Ramos (cell line): ENCODE measurements around the gene ATN1.

Experiments used
- in situ Hi-C: fragments of 300-500 bp; cut with MboI; formaldehyde crosslinking; loops from one replicate; pipeline ENCODE4 v1.14.3; 2022; ENCODE audit warnings: low sequenced_read_pairs; ENCODE audit not compliant: unreplicated experiment

Gene ATN1

GRCh38 chr12:6925239-6925539 is 2.6 kb upstream of the ATN1 start:
- in situ Hi-C loops: no loop called here

GRCh38 chr12:6925540-6926279 is 2.0 kb upstream of the ATN1 start:
- in situ Hi-C loops: no loop called here

GRCh38 chr12:6928022-6928702 is 403 bp downstream of the ATN1 start:
- in situ Hi-C loops: no loop called here

DNA sequence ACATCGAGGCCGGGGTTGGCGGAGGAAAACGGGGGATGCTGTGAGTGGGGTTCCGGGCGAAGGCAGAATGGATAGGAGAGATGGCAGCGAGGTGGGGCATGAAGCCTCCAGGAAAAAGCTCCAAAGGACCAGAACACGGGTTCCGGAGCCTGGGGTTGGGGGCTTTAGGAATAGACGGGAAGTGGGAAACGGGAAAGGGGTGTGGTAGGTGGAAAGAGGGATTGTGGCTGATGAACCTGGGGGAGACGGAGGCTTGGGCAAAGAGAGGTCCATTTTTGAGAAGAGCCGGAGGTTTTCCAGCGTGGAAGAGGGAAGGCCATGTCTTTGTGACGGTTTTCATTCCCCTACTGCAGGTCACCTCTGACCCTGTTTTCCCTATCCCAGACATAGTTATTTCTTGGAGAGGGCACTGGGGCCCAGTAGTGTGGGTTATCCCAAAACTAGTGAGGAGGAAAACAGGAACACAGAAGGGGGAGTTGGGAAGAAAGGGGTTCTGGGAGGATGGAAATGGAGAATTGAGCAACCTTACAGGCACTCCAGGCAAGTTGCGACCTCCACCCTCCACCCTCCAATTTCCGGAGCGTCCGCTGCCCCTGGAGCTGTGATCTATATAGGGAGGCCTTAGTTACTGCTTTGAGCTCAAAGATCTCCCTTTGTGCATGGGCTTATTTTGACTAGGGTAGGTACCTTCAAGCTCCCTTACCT is 1.1 kb downstream of the ATN1 start:
- in situ Hi-C loops: no loop called here

DNA sequence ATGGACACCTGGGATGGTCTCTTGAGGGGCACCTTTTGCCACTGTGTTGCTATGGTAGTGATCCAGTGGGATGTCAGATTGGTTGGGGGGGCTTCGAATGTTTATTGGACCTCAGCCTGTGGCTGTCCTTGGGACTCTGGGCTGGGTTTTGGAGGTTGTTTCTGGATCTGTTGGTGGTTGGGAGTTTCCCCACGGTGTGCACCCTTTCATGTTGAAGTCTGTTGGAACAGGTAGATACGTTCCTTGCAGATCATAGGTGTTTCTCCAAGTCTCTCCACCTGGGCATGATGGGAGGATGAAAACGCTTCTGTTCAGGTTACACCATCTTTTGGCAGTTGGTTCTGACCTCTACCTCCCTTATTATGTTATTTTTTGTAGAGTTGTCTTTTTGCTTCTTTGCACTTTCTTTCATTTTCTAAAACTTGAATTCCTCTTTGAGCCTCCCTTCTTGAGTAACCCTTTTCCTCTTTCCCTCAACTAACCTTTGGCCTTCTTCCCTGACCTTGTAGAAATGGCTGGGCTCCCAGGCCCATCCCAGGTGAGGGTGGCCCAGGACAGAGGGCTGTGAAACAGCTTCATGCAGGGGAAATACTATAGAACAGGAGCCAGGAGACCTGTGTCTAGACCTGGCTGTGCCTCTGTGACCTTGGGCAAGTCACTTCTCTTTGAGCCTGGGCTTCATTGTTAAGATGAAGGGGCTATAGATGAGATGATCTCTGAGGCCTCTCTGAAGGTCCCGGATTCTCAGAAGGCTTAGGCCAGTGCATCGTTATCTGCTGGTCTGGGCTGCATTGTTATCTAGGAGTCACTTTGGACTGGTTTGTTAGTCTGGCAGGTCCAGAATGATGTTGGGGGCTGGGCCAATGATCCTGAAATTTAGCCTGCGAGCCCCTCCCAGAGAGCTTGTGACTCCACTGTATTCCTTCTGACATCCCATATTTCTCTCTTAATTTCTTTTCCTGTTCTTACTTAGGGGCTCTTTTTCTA is 2.0 kb downstream of the ATN1 start:
- in situ Hi-C loops: loop anchor here (5.0 kb wide), 1 partner anchor 163 kb away; the partner anchor contains the start of gene C1R

DNA sequence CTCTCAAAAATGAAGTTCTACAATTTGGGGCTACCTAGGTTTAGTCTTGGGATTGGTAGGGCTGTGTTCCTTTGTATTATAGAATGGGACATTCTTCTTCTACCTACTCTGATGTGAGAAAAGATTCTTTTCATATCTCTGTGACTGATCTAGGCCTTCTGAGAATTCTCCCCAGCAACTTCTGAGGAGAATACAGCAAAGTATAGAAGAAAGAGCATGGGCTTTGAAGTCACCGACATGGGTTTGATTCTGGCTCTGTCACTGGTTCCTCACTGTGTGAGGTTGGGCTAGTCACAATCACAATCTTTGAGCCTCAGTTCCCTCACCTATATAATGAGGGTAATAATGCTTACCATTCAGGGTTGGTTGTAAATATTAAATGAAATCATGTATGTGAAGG is 5.0 kb downstream of the ATN1 start:
- in situ Hi-C loops: loop anchor here (5.0 kb wide), 1 partner anchor 160 kb away; the partner anchor contains the start of gene C1R

DNA sequence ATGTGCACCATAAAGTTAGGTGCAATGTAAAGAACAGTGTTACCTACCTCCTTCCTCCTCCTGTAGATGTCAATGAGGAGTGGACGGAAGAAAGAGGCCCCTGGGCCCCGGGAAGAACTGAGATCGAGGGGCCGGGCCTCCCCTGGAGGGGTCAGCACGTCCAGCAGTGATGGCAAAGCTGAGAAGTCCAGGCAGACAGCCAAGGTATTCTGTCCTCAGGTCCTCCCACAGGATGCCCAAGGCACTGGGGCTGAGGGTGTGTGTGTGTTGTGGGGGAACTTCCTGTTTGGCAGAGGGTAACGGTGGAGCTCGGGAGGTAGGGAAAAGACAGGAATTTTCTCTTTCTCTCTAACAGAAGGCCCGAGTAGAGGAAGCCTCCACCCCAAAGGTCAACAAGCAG is 6.4 kb downstream of the ATN1 start:
- in situ Hi-C loops: loop anchor here (5.0 kb wide), 1 partner anchor 158 kb away; the partner anchor contains the start of gene C1R

GRCh38 chr12:6935371-6936193 is 7.8 kb downstream of the ATN1 start:
- in situ Hi-C loops: no loop called here

DNA sequence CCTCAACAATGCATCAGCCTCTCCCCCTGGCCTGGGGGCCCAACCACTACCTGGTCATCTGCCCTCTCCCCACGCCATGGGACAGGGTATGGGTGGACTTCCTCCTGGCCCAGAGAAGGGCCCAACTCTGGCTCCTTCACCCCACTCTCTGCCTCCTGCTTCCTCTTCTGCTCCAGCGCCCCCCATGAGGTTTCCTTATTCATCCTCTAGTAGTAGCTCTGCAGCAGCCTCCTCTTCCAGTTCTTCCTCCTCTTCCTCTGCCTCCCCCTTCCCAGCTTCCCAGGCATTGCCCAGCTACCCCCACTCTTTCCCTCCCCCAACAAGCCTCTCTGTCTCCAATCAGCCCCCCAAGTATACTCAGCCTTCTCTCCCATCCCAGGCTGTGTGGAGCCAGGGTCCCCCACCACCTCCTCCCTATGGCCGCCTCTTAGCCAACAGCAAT is 8.5 kb downstream of the ATN1 start:
- in situ Hi-C loops: no loop called here

- in situ Hi-C loops: no loop called here
Measured at GRCh38 chr12:6936636-6937480, 9.1 kb downstream of the ATN1 start.

- in situ Hi-C loops: no loop called here
Measured at GRCh38 chr12:6937481-6938352, 10.0 kb downstream of the ATN1 start.

DNA sequence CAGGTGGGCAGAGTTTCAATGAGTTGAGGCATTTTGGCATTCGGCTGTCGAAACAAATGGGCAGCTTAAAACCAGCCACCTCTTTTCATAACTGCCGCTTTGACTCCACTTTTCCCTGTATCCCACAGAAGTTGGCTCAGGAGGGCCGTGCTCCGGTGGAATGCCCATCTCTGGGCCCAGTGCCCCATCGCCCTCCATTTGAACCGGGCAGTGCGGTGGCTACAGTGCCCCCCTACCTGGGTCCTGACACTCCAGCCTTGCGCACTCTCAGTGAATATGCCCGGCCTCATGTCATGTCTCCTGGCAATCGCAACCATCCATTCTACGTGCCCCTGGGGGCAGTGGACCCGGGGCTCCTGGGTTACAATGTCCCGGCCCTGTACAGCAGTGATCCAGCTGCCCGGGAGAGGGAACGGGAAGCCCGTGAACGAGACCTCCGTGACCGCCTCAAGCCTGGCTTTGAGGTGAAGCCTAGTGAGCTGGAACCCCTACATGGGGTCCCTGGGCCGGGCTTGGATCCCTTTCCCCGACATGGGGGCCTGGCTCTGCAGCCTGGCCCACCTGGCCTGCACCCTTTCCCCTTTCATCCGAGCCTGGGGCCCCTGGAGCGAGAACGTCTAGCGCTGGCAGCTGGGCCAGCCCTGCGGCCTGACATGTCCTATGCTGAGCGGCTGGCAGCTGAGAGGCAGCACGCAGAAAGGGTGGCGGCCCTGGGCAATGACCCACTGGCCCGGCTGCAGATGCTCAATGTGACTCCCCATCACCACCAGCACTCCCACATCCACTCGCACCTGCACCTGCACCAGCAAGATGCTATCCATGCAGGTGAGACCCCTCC is 10.8 kb downstream of the ATN1 start:
- in situ Hi-C loops: no loop called here

DNA sequence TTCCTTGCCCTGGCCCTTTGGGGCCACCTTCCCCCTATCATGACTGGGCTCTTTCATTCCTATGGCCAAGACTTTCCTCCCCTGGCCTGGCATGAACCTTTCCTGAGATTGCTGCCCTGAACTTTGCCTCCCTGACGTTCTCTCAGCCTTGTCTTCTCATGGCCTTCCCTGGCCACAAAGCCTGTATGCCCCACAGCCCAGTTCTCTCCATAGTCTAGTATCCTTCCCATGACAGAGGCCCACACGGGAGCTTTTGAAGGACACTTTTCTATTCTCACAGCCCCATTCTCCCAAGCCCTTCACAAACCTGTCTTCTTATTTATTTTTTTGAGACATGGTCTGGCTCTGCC is 11.4 kb downstream of the ATN1 start:
- in situ Hi-C loops: no loop called here

DNA sequence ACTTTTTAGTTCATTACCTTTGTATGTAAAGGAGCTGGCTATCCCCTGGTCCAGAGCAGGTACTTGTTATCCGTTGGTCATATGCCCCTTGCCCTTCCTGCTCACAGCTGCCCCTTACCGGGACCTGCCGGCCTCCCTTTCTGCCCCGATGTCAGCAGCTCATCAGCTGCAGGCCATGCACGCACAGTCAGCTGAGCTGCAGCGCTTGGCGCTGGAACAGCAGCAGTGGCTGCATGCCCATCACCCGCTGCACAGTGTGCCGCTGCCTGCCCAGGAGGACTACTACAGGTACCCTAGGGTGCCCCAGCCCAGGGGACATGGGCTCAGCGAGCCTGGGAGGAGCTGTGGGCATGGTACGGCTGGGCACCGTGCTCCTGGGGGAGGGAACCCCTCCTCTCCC is 13.5 kb downstream of the ATN1 start:
- in situ Hi-C loops: no loop called here

DNA sequence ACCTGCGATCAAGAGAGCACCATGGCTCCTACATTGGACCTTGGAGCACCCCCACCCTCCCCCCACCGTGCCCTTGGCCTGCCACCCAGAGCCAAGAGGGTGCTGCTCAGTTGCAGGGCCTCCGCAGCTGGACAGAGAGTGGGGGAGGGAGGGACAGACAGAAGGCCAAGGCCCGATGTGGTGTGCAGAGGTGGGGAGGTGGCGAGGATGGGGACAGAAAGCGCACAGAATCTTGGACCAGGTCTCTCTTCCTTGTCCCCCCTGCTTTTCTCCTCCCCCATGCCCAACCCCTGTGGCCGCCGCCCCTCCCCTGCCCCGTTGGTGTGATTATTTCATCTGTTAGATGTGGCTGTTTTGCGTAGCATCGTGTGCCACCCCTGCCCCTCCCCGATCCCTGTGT is 14.0 kb downstream of the ATN1 start:
- in situ Hi-C loops: no loop called here

- in situ Hi-C loops: no loop called here
Measured at GRCh38 chr12:6942331-6942665, 14.5 kb downstream of the ATN1 start.

DNA sequence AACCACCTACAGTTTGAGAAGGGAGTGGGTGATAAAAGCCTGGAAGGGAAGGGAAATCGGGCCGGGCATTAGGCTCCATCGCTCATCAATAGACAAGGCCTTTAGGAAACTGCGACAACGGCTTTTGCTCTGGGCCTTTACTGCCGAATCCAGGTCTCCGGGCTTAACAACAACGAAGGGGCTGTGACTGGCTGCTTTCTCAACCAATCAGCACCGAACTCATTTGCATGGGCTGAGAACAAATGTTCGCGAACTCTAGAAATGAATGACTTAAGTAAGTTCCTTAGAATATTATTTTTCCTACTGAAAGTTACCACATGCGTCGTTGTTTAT is 15.6 kb downstream of the ATN1 start:
- in situ Hi-C loops: no loop called here
